Endodermal cell (in vitro differentiated cells): ENCODE data around the gene MPZL1. TPM values are rescaled to one million over a fixed set of nuclear protein-coding genes. Genes with fewer than 3 reads are reported as not detected.

Source experiments
- DNase-seq: peaks from one replicate; pipeline ENCODE4 v3.0.0-alpha.2; 2017
- H3K27ac ChIP-seq: 2 replicates; pipeline ENCODE4 v1.5.1; 2013; ENCODE audit warnings: mild to moderate bottlenecking, low read depth, low read length, moderate library complexity
- H3K27me3 ChIP-seq: 2 replicates; pipeline ENCODE4 v1.6.1; 2013; ENCODE audit warnings: mild to moderate bottlenecking, low read length, moderate library complexity; ENCODE audit not compliant: insufficient read depth, control insufficient read depth, poor library complexity, severe bottlenecking
- H3K36me3 ChIP-seq: 2 replicates; pipeline ENCODE4 v1.7.0; 2013; ENCODE audit warnings: mild to moderate bottlenecking, low read length, moderate library complexity; ENCODE audit not compliant: control insufficient read depth, insufficient read depth
- H3K4me1 ChIP-seq: one replicate; pipeline ENCODE4 v1.7.0; 2013; ENCODE audit warnings: low read length; ENCODE audit not compliant: control insufficient read depth, insufficient read depth
- H3K4me3 ChIP-seq: 2 replicates; pipeline ENCODE4 v1.5.1; 2013; ENCODE audit warnings: mild to moderate bottlenecking, low read length, moderate library complexity
- H3K9ac ChIP-seq: 2 replicates; pipeline ENCODE4 v1.6.1; 2013; ENCODE audit warnings: mild to moderate bottlenecking, low read length, moderate library complexity; ENCODE audit not compliant: poor library complexity, severe bottlenecking; ENCODE audit errors: extremely low read depth
- H3K9me3 ChIP-seq: 2 replicates; pipeline ENCODE4 v1.6.1; 2013; ENCODE audit warnings: mild to moderate bottlenecking, low read length, moderate library complexity; ENCODE audit not compliant: control insufficient read depth
- H3K27ac Mint-ChIP-seq: 2 replicates; pipeline ENCODE4 v1.8.0; 2020; ENCODE audit warnings: mixed read lengths
- H3K27me3 Mint-ChIP-seq: 2 replicates; pipeline ENCODE4 v1.8.0; 2021; ENCODE audit warnings: mild to moderate bottlenecking, mixed read lengths; ENCODE audit not compliant: insufficient read depth
- H3K36me3 Mint-ChIP-seq: 2 replicates; pipeline ENCODE4 v1.8.0; 2020; ENCODE audit warnings: low read depth, mixed read lengths
- H3K4me1 Mint-ChIP-seq: 2 replicates; pipeline ENCODE4 v1.8.0; 2020; ENCODE audit warnings: mixed read lengths
- H3K4me3 Mint-ChIP-seq: 2 replicates; pipeline ENCODE4 v1.8.0; 2020; ENCODE audit warnings: mild to moderate bottlenecking, moderate library complexity, mixed read lengths
- H3K9me3 Mint-ChIP-seq: 2 replicates; pipeline ENCODE4 v1.8.0; 2020; ENCODE audit warnings: mild to moderate bottlenecking, mixed read lengths
- WGBS, 2 experiments: methylation state at CpG; one replicate each; pipeline versions ENCODE4 v1.1.5 to v1.1.7; 2013; ENCODE audit warnings: missing lambda C conversion rate in 2 of 2, mixed read lengths in 1 of 2; ENCODE audit not compliant: insufficient coverage in 1 of 2, insufficient read length in 1 of 2; 5-methylcytosine and 5-hydroxymethylcytosine counted together
- total RNA-seq, 2 donors: library from RNA; stranded (reverse); fragmentation: NEBNext Ultra II Directional in 1 of 2; extraction: Animal tissue kit (Norgen Biotek cat#: 25700) in 1 of 2; gene quantifications; 2 replicates in 1 of 2; 3 replicates in 1 of 2; pipeline ENCODE4 v1.2.1, GENCODE V29; 2021
- TF ChIP-seq, protein P1 (sequence below): fragments of 200-600 bp; sonication (generic); conservative IDR thresholded peaks from 2 replicates; pipeline ENCODE4 v1.5.0; 2021; ENCODE audit warnings: antibody characterized with exemption, mild to moderate bottlenecking

MPZL1 gene
- total RNA-seq, 2 donors from 2014 or later, result 111 to 114 TPM

DNA sequence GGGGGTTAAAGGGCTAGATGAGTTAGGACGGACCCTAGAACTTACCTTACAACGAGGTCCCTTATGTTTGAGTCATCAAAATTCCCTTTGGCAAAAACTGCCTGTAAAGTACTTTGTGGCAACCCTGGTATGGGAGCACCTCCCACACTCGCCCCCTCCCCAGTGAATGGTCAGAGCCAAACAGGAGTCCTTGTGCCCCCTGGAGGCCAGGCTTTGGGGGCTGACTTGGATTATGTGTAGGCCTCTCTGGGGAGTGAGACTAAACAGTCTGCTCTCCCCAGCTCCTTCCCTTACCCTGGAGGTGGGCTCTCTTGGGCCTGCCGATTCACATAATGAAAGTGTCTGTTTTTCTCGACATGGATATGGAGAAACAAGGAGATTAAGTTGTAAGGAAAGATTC lies 110.9 kb downstream of the MPZL1 start:
- Histone ChIP-seq H3K9ac (no peak overlapping the region), H3K27me3 (no peaks in the 10 kb centered on the region), H3K4me1 (peaks cover 6% of the 10 kb centered on the region), H3K9me3 (no peaks in the 10 kb centered on the region), H3K27ac (no peak overlapping the region), H3K36me3 (no peaks in the 10 kb centered on the region), H3K4me3 (no peak overlapping the region)
- Mint-ChIP-seq H3K4me3 (no peak overlapping the region), H3K9me3 (no peaks in the 10 kb centered on the region), H3K27me3 (no peaks in the 10 kb centered on the region), H3K4me1 (peaks cover 20% of the 10 kb centered on the region), H3K27ac (peak overlapping the region; percentile 61), H3K36me3 (no peaks in the 10 kb centered on the region)
- peak; percentile 74 for DNase-seq
- WGBS, 2 experiments, result 94 to 95% methylated on average over 3 to 5 of the region's 5 CpGs
- TF ChIP-seq, protein P1, sequence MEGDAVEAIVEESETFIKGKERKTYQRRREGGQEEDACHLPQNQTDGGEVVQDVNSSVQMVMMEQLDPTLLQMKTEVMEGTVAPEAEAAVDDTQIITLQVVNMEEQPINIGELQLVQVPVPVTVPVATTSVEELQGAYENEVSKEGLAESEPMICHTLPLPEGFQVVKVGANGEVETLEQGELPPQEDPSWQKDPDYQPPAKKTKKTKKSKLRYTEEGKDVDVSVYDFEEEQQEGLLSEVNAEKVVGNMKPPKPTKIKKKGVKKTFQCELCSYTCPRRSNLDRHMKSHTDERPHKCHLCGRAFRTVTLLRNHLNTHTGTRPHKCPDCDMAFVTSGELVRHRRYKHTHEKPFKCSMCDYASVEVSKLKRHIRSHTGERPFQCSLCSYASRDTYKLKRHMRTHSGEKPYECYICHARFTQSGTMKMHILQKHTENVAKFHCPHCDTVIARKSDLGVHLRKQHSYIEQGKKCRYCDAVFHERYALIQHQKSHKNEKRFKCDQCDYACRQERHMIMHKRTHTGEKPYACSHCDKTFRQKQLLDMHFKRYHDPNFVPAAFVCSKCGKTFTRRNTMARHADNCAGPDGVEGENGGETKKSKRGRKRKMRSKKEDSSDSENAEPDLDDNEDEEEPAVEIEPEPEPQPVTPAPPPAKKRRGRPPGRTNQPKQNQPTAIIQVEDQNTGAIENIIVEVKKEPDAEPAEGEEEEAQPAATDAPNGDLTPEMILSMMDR, result peak; percentile 55

DNA sequence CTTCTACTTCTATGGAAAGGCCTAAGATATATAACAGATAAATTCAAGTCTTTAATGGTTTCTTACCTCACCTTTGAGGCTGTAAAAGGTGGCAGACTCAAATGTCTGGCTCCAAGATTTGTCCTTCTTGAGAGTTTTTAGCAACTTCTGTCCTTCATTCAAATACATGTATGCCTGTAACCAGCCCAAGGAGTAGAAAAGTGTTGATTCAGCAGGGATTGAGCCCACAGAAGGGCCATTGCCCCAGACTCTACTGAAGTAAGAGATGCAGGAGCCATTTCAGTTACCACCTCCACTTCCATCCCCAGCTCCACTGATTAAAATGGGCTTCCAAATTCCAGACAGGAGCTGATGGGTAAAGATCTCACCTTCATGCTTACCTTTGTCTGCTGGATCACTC lies 112.1 kb downstream of the MPZL1 start:
- peaks cover 6% of the 10 kb centered on the region for H3K4me1 ChIP-seq
- TF ChIP-seq, protein P1, result no peak
- H3K4me3 ChIP-seq, result no peak overlapping the region
- H3K27ac ChIP-seq, result no peak overlapping the region
- no peak overlapping the region for H3K9ac ChIP-seq
- Mint-ChIP-seq H3K27me3 (no peaks in the 10 kb centered on the region), H3K9me3 (no peaks in the 10 kb centered on the region), H3K4me3 (no peak overlapping the region), H3K27ac (no peak overlapping the region), H3K36me3 (no peaks in the 10 kb centered on the region), H3K4me1 (peaks cover 20% of the 10 kb centered on the region)
- H3K9me3 ChIP-seq, result no peaks in the 10 kb centered on the region
- no peak for DNase-seq
- H3K27me3 ChIP-seq, result no peaks in the 10 kb centered on the region
- H3K36me3 ChIP-seq, result no peaks in the 10 kb centered on the region

DNA sequence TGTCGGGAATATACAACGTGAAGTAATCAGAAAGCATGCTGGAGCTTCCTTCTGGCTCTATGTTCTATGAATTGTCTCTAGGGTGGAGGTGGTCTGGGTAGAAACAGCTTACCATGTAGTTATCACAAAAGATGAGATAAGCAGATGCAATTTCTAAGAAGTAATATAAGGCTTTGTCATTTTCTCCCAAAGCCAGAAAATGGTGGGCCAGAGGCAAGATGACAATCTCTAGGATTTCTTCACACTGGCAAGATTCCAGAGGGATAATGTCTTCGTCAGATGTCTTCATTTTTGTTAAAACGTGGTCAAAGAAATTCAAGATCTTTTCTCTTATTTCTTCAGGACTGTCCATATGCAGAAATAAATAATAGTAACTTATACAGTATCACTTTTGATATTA lies 114.4 kb downstream of the MPZL1 start:
- no peaks in the 10 kb centered on the region for H3K9me3 Mint-ChIP-seq
- TF ChIP-seq, protein P1, result no peak
- H3K4me1 ChIP-seq, result no peaks in the 10 kb centered on the region
- no peak overlapping the region for H3K27ac ChIP-seq
- no peaks in the 10 kb centered on the region for H3K36me3 ChIP-seq
- no peaks in the 10 kb centered on the region for H3K9me3 ChIP-seq
- H3K27me3 ChIP-seq, result no peaks in the 10 kb centered on the region
- H3K9ac ChIP-seq, result no peak overlapping the region
- no peak overlapping the region for H3K27ac Mint-ChIP-seq
- 89 to 100% methylated on average over 1 to 4 of the region's 4 CpGs for WGBS, 2 experiments
- H3K4me3 ChIP-seq, result no peak overlapping the region
- no peak for DNase-seq
- H3K4me3 Mint-ChIP-seq, result no peak overlapping the region
- H3K4me1 Mint-ChIP-seq, result no peaks in the 10 kb centered on the region
- H3K27me3 Mint-ChIP-seq, result no peaks in the 10 kb centered on the region
- no peaks in the 10 kb centered on the region for H3K36me3 Mint-ChIP-seq
